D341Med (cell line): ENCODE results near the gene ABCD4.
A peak's percentile ranks its signal among the peaks of the same experiment; 100 is the strongest.
"Not testable (repeated sequence)": the region's sequence is repeated elsewhere in the genome, so short reads cannot be mapped to it uniquely, and the experiment has no call there.

ENCODE experiments used
- DNase-seq: peaks from one replicate; pipeline ENCODE4 v3.0.0; 2012; ENCODE audit warnings: low spot score

Gene ABCD4

DNA sequence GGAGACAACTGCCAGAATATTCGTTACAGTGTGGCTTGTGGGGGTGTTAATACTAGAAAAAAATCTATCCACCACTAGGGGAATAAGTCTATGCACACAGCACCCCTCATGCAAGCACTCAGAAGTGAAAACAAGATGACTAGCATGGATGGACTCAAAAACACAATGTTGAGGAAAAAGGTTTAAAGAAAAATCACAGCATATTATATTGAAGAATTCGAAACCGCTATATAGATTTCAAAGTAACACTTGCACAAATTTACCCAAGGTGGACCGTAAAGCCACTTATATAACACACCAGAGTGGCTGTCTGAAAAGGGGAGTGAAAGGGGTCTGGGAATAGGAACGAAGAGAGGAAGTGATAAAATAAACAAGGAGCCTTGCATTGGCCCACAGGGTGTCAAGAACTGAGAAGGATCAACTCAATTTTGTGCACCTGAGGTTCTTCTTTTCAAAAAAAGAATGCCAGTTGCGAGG, 544 bp downstream of the ABCD4 start:
- DNase-seq = peak; percentile 56

DNA sequence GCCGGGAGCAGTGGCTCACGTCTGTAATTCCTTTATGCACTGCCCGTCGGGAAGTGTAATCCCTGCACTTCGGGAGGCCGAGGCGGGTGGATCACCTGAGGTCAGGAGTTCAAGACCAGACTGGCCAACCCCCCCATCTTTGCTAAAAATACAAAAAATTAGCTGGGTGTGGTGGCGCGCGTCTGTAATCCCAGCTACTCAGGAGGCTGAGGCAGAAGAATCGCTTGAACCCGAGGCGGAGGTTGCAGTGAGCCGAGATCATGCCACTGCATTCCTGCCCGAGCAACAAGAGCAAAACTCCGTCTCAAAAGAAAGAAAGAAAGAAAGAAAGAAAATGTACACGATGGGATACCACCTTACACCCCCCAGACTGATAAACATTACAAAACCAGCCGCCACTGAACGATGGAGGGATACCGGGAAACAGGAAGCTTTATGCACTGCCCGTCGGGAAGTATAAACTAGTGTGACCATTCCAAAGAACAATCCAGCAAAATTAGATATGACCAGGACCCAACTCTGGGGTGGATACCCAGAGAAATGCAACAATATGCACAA, 1.1 kb downstream of the ABCD4 start:
- DNase-seq = no peak

DNA sequence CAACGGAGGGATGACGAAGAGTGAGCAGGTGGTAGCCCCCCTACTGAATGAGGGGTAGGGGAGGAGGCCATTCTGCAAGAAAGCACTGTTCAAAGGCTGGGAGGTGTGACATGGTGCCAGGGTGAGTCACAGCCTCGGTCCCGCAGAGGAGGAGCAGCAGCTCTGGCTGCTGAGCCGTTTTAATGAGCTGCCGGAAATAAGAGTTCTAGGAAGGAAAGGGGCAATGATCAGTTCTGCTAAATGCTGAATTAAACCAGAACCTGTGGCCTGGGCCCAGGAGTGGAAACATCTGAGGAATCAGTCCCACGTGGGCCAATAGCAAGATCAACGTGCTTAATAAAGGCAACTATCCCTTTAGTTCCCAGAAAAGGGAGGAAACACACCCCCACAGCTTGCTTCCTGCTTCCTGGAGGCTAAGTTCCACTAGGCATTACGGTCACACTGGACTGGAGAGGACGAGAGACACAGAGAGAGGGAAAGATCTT, 3.6 kb downstream of the ABCD4 start:
- DNase-seq = no peak

DNA sequence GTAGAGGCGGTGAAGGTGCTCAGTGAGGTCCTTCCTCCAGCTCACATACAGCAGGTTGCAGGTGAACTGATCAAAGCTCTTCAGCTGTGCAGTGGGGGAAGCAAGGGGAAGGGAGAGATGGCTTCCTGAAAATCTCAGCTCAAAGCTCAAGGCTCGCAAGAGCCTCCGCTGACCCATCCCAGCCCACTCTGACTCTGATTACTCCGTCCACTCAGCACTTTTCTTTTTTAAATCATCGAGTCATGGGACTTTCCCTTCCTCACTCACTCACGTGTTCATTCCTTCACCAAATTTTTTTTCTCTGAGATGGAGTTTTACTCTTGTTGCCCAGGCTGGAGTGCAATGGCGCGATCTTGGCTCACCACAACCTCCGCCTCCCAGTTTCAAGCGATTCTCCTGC, 4.7 kb downstream of the ABCD4 start:
- DNase-seq = no peak

DNA sequence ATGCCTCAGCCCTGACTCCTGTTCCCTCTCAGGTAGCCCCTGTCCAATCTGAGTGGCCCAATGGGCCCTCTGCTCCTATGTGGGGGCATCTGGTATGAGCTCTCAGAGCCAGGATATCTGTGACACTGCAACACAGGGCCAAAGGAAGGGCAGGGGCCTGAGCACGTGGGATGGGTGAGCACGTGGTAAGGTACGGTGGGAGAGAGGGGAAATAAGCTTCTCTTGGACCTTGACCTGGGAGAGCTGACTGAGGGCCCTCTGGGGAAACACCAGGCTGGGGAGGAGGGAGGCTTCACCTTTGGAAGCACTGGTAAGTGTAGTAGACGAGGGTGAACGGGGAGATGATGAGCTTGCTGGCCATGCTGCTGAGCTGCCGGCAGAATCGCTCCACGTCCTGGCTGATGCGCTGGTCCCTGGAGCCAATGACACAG, 6.7 kb downstream of the ABCD4 start:
- no peak for DNase-seq

DNA sequence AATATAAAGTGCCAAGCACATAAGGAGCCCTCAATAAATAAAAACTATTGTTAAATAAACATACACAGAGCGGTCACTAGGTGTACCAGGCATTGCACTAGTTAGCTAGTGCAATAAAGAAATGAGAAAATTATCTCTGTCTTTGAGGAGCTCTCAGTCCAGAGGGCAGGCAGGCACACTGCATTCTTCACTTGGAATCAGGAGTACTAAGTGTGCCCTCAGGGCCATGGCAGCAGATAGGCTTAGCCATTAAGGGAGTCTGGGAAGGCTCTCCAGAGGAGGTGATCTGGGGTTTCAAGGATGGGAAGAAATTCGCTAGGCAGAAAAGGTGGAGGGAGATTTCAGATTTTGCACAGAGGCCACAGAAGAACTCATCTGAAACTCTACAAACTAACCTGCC, 9.1 kb downstream of the ABCD4 start:
- no peak for DNase-seq

DNA sequence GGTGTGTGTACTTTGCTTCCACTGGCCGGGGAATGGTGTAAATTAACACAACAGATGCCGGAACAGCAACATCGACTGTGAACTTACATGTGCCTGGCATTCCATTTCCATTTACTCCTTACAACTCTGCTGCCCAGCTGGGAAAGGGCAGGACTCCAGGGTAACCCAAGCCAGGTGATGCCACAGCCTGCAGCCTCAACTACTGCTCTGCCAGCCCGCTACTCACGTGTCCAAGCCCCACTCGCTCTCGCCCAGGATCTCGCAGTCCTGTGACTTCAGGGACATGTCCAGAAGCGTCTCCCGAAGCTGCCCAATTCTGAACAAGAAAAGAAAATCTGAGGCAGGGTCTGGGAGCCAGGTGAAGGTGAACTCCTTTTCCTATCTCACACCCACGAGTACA, 10.7 kb downstream of the ABCD4 start:
- no peak for DNase-seq

DNA sequence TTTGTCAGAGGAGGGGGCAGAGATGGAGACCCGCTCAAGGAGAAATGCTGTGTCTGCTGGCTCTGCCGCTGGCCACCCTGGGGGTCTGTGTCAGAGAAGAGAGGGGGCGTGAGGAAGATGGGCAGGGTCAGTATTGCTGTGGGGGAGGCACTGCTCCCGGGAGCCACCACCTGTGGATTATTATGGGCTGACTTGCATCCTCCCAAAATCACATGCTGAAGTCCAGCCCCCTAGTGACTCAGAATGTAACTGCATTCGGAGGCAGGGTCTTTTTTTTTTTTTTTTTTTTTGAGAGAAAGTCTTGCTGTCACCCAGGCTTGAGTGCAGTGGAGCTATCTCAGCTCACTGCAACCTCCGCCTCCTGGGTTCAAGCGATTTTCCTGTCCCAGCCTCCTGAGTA, 12.3 kb downstream of the ABCD4 start:
- DNase-seq = peak; percentile 73

DNA sequence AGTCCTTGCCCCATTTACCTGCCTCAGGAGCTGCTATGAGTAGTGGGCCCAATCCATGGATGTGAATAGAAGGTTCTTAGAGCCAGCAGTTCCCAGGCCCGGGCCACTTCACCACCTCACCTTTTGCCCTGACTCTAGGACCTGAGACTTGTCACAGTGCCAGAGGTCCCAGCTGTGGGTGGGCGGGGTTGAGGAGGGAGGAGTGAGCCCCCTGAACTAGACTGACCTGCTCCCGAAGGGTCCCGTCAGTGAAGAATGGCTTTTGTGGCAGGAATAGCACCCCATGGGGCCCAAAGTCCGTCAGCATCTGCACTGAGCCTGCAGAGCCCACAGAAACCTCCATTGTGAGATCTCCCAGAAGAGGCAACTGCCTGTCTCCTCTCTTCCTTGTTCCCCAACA, 12.9 kb downstream of the ABCD4 start:
- DNase-seq = no peak

DNA sequence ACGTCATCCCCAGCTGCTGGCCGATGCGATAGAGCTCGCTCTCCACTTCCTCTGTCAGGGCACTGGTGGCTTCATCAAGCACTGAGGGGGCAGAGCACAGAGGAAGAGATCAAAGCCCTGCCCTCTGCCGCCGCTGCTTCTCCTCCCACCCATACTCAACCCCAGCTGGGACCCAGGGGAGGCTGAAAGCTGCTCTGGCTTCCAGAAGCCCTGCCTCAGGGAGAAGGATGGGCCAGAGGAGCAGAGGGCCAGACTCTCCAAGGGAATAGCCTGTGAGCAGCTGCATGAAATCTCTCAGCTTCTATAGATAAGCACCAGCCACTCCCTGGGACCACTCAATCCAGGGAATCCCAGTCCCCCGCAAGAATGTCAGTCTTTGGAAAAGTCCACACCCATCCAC, 16.0 kb downstream of the ABCD4 start:
- DNase-seq = no peak

DNA sequence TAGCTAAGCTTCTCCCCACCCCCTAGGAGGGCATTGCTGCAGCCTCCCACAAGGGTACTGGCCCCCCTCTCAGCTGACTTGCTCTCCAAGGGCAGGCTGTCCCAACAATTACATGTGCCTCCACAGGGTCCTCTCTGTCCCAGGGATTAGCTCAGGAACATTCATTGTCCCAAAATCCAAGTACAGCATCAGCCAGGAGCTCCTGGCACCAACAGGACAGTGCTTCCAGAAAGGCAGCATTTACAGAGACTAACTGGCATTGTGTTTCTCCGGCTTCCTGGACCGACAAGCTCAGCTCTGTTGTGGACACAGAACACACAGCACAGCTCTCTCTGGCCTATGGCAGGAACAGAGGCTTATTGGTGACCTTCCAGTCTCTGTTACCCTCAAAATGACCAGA, 21.7 kb downstream of the ABCD4 start:
- DNase-seq = no peak

DNA sequence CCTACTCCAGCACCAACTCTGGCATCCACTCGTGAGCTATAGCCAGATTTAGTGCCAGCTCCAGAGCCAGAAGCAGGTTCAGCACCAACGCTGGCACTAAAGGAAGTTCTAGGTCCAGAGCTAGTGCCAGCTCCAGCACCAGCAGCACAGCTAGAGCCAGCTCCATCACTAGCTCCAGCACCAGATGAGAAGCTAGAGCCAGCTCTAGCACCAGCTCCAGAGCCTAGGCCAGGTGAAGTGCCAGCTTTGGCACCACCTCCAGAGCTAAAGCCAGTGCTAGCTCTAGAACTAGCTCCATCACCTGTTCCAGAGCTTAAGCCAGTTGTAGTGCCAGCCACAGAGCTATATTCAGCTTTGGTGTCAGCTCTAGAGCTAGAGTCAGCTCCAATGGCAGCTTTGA, 24.7 kb downstream of the ABCD4 start:
- no peak for DNase-seq

DNA sequence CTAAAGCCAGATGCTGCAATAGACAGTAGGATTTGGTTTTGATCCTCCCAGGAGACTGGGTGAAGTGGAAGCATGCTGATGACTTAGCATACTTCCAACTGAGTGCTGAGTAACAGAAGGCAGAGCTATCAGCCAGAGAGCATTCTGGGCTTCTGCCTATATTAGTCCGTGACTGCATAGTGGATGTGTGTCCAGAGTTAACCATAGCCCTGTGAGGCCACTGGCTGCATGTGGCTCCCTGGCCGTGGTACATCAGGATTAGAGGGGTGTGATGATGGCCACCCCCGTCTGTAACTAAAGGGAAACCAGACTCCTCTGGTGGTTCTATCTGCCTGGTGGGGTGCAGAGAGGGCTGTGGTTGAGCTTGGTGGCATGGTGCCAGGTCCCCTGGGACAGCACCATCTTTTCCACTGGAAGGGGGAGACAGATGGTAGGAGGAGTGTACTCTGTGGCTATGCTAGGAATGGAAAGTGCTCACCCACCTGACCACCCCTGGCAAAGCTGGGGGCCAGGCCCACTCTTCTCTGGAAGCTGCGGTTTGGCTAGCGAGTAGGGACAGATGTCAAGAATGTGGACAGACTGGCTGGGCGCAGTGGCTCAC, 27.4 kb downstream of the ABCD4 start:
- DNase-seq = peak; percentile 83

DNA sequence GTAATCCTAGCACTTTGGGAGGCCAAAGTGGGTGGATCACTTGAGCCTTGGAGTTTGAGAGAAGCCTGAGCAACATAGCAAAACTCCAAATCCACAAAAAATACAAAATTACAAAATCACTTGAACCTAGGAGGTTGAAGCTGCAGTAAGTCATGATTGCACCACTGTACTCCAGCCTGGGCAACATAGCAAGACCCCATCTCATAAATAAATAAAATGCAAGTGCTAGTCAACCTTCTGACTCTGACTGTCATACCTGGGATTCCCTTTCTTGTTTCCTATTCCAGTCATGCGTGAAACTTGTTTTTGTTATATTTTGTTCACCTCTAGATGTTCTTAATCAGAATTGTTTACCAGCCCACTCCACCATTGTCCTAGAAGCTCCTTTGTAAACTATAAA, 31.4 kb downstream of the ABCD4 start:
- no peak for DNase-seq

DNA sequence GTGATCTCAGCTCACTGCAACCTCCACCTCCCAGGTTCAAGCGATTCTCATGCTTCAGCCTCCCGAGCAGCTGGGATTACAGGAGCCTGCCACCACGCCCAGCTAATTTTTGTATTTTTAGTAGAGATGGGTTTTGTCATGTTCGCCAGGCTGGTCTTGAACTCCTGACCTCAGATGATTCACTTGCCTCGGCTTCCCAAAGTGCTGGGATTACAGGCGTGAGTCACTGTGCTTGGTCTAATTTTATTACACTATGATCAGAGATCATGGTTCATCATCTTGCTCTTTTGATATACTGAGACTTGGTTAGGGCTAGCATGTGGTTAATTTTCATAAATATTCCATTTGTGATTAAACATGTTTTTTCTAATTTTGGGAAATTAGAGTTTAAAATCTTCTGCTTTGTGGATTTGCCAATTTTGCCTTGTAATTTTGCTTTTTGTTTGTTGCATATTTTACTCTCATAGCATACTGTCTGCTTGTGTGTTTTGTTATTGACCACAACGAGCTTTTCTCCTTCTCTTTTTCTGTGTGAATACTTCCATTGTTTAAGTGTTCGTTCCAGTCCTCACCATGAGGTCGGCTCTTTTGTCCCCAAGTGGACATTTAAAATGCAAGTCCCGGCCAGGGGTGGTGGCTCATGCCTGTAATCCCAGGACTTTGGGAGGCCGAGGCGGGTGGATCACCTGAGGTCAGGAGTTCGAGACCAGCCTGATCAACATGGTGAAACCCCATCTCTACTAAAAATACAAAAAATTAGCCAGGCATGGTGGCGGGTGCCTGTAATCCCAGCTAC, 32.2 kb downstream of the ABCD4 start:
- not testable (repeated sequence) for DNase-seq

DNA sequence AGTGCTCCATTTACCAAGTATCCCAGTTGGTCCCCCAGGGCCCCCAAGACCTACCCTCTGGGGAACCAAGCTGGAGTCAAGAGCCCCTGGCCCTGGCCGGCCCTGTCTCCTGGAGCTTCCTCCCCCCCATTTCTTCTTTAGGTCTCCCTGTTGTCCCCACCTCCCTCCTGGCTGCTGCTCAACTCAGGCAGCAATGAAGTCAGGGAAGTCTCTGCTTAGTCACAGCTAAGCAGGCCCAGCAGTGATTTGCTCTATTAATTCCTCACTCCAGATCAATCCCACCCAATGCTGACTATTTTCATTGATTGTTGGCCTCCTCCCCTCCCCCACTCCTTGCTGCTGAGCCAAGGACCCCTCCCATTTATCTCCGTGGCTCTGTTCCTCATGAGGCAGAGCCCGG, 35.1 kb downstream of the ABCD4 start:
- no peak for DNase-seq

DNA sequence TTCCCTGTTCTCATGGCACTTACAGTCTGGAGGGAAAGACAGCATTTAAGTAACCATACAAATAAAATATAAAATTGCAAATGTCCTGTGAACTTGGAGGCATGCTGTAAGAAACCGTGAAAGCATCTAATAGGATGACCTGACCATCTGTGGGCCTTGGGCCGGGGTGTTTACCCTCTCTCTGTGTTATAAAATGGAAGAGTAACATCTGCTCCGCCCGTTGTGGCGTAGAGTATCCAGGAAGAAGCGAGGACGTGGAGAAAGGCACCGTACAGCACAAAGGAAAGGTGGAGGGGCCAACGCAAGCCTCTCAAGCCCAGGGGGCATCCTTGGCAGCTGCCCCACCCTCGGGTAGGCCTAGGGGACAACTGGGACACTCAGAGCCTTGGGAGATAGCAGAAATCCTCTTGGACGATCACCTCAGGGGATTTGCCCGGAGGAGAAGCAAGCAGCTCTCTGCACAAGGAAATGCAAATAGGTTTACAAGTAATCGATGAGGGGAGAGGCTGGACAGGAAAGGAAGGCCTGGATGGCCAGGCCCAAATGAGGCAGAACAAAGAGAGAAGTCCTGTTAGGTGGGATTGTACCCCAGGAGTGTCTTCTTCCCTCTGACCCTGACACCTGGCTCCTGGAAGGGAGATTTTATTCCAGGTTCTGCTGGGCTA, 37.3 kb downstream of the ABCD4 start:
- DNase-seq = no peak

DNA sequence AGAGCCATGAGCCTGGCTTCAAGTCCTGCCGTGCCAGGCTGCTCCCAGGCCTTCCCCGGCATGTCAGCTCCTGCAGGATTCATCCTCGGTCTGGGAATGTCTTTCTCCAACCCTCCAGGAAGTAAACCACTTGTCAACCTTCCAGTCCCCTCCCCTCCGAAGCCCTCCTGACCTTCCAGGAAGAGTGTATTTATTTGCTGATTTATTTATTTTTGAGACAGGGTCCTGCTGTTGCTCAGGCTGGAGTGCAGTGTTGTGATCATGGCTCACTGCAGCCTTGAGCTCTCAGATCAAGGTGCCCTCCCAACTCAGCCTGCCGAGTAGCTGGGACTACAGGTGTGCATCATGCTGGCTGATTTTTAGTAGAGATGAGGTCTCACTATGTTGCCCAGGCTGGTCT, 38.8 kb downstream of the ABCD4 start:
- no peak for DNase-seq

DNA sequence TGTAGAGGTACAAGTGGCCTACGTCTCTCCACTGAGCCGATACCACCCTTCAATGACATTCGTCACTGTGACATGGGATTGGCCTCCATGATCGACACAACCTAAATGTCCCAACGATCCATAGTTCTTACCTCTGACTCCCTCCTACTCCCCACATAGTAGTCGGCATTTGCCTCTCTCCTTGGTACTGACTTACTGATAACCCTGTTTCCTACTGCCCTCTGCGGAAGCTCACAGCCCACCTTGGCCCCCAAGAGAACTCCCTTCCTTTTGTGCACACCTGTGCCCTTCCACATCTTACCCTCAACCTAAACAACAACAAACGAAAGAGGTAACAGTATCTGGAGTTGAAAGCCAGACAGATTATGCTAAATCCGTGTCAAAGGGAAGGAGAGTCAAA, 39.6 kb downstream of the ABCD4 start:
- DNase-seq = no peak

DNA sequence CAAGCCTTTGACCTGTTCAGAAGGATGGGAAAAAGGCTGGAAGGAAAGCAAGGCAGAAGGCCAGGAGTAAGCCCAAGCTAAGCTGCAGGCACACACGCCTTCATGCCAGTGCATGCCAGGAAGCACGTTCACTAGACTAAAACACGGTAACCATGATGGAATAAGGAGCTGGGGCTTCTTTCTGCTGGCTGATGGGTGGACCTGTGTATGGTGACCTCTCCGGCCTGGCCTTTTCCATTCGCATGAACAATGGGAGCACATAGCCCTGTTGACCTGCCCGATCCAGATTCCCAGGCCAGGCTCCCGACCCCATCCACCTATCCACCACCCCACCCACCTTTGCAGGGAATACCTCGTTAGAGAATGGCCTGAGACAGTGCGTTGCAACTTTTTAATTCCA, 40.7 kb downstream of the ABCD4 start:
- DNase-seq = no peak

DNA sequence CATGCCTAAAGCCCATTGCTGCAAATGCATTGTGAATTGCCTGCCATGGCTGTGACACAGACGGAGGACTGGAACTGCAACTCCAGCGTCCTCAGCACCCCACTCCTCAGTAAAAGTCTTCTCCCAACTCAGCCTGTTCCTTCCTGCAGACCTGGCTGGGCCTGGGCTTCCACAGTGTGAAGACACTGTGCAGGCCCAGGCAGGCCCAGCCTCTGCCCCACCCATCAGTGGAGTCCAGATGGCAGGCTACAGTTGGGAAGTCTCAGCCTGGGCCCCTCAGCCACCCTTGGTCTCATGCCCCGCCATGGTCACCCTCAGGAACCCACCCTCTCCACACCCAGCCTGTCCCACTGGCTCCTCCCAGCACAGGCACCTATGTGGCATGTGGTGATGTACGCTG, 41.4 kb downstream of the ABCD4 start:
- peak; percentile 24 for DNase-seq

DNA sequence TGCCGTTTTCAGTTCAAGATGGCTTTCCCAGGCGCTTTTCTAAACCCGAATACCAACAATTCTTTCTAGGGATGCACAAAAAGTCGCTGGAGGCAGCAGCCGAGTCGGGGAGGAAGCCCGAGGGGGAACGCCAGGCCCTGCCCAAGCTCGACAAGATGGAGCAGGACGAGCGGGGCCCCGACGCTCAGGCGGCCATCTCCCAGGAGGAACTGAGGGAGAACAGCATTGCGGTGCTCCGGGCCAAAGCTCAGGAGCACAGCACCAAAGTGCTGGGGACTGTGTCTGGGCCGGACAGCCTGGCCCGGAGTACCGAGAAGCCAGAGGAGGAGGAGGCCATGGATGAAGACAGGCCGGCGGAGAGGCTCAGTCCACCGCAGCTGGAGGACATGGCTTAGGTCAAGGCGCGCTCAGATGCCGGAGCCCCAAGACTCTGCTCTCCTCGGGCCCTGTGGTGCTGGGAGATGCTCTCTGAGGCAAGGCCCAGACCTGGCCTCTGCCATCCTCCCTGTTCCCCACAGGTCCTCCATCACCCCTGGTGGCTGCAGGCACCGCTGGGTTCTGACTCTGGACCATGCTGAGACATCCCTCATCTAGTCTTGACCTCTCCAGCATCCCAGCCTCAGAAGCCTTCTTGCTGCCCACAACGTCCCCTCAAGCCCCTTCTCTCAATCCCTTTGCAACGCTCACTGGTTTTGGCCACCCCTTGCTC, 42.1 kb downstream of the ABCD4 start:
- DNase-seq = no peak
